ENCODE data around the gene S1PR5. TPM values are rescaled to one million over a fixed set of nuclear protein-coding genes. Genes with fewer than 3 reads are reported as not detected.

S1PR5 gene
- total RNA-seq, 1 experiment from 2014 or later, result 4.4 TPM

- ChIA-PET POLR2A (no interaction called here), RAD21 (ENCODE audit: low non-redundant PET in 1 of 2, low total read pairs in 2 of 2, uncharacterized antibody in 2 of 2, unreplicated experiment in 2 of 2) (no interaction called here), CTCF (no interaction called here)
- H3K4me1 ChIP-seq (ENCODE audit: control insufficient read depth in 1 of 2, insufficient read depth in 2 of 2, low read length in 2 of 2), result peaks cover 10 to 24% of the 10 kb centered on the region in 2 experiments; a peak in 3 of 4 replicates
- no peaks in the 10 kb centered on the region for H3K9me2 ChIP-seq (ENCODE audit: insufficient read depth)
- ATAC-seq (no peak), DNase-seq (ENCODE audit: low read depth, low spot score) (no peak)
- intact Hi-C loops (cut with micrococcal nuclease), result loop anchor here (2.0 to 5.0 kb wide), 2 partner anchors 24 to 38 kb away; partner anchors contain the start of gene CDKN2D
- H3K36me3 ChIP-seq (ENCODE audit: control insufficient read depth in 1 of 2, insufficient read depth in 2 of 2, low read length in 2 of 2), result peaks cover 3% of the 10 kb centered on the region in 2 experiments; a peak in 1 of 4 replicates
- TSS peak; percentile 70 for BruUV-seq (replicated peaks)
- H3K4me3 ChIP-seq (replicated peaks in 1 of 2; ENCODE audit: low read depth in 1 of 2, low read length in 2 of 2), result peak overlapping the region; percentile 92 to 93
- TF ChIP-seq POLR2AphosphoS5 (IDR thresholded peaks at IDR 0.05; ENCODE audit: low read depth, low read length), result no peak
- TF ChIP-seq ELF1 (IDR thresholded peaks at IDR 0.05; ENCODE audit: borderline replicate concordance, low read depth), result no peak
- TF ChIP-seq JUND (IDR thresholded peaks at IDR 0.05), result no peak
- no peak for TF ChIP-seq FOSL1 (IDR thresholded peaks at IDR 0.05; ENCODE audit: low read depth)
- no peak for TF ChIP-seq RAD21 (IDR thresholded peaks at IDR 0.05; ENCODE audit: low read depth)
- TF ChIP-seq EZH2phosphoT487 (IDR thresholded peaks at IDR 0.05; ENCODE audit: borderline replicate concordance), result no peak
- TF ChIP-seq CBX3 (IDR thresholded peaks at IDR 0.05; ENCODE audit: low read depth), result no peak
- TF ChIP-seq CTCF (IDR thresholded peaks at IDR 0.05 in 2 of 3, conservative IDR thresholded peaks at IDR 0.05 in 1 of 3; ENCODE audit: borderline replicate concordance in 1 of 3, insufficient read depth in 1 of 3, low read depth in 2 of 3, low read length in 2 of 3), result no peak
- no peak for TF ChIP-seq REST (IDR thresholded peaks at IDR 0.05; ENCODE audit: low read depth)
- no peak for TF ChIP-seq TCF7L2 (IDR thresholded peaks at IDR 0.05; ENCODE audit: borderline replicate concordance, extremely low read depth, insufficient read depth, insufficient read length)
- no peak for TF ChIP-seq EZH2 (IDR thresholded peaks at IDR 0.05)
- TF ChIP-seq SRF (IDR thresholded peaks at IDR 0.05; ENCODE audit: low read depth), result no peak
- TF ChIP-seq ATF3 (IDR thresholded peaks at IDR 0.05), result no peak
- no peak for TF ChIP-seq SIN3A (IDR thresholded peaks at IDR 0.05; ENCODE audit: low read depth)
- no peak for TF ChIP-seq MAX (IDR thresholded peaks at IDR 0.05)
- no peak for TF ChIP-seq ZNF274 (IDR thresholded peaks at IDR 0.05; ENCODE audit: low read depth, low read length)
- no peak for TF ChIP-seq CEBPB (IDR thresholded peaks at IDR 0.05; ENCODE audit: low read depth)
- TF ChIP-seq ZBTB33 (IDR thresholded peaks at IDR 0.05; ENCODE audit: extremely low read depth, insufficient replicate concordance, low read length), result no peak
- TF ChIP-seq YY1 (IDR thresholded peaks at IDR 0.05; ENCODE audit: extremely low read depth, insufficient replicate concordance, low read depth, low read length), result no peak
- peak overlapping the region; percentile 92 for H3K9ac ChIP-seq (ENCODE audit: low read length)
- peak overlapping the region; percentile 91; the same call in 1 of the 2 replicates for H3K27ac ChIP-seq (ENCODE audit: low read depth, low read length)
- no peaks in the 10 kb centered on the region for H3K27me3 ChIP-seq (ENCODE audit: insufficient read depth, low read length)
- no peaks in the 10 kb centered on the region for H4K20me1 ChIP-seq (ENCODE audit: insufficient read depth)
- peak overlapping the region; percentile 97 for H3K4me2 ChIP-seq (ENCODE audit: low read length)
- H3K79me2 ChIP-seq (ENCODE audit: insufficient read depth, low read length), result peaks cover 24% of the 10 kb centered on the region
- no peak overlapping the region for H2AFZ ChIP-seq (ENCODE audit: low read depth, low read length, poor library complexity, severe bottlenecking)
- no peaks in the 10 kb centered on the region for H3K9me3 ChIP-seq (ENCODE audit: control insufficient read depth in 1 of 2, insufficient read depth in 1 of 2, low read depth in 1 of 2, low read length in 2 of 2)
Observed at GRCh38 chr19:10544753-10545251, 27.6 kb upstream of the S1PR5 start.

All from HCT116 (cell line).